ENCODE data around the gene ANKRD13A. TPM values are rescaled to one million over a fixed set of nuclear protein-coding genes. Genes with fewer than 3 reads are reported as not detected.

Gene ANKRD13A
- total and polyA plus RNA-seq, 2 experiments from 2014 or later = 5.7 to 25.6 TPM

- no peaks in the 10 kb centered on the region for H3K27me3 Mint-ChIP-seq (ENCODE audit: insufficient read depth, low read depth, poor library complexity)
Measured at GRCh38 chr12:110039085-110039807, 40.0 kb downstream of the ANKRD13A start.

More at GRCh38 chr12:110039085-110039807, 40.0 kb downstream of the ANKRD13A start:
- peaks cover 9% of the 10 kb centered on the region; the same call in 1 of the 2 replicates for H4K20me1 ChIP-seq (replicated peaks; ENCODE audit: insufficient read depth)
- Mint-ChIP-seq H3K9me3 (no peaks in the 10 kb centered on the region), H3K27ac (peak overlapping the region; percentile 44), H3K36me3 (ENCODE audit: low read depth) (peaks cover 7% of the 10 kb centered on the region), H3K4me1 (peaks cover 21% of the 10 kb centered on the region), H3K4me3 (no peak overlapping the region)
- peak; percentile 27 for DNase-seq (ENCODE audit: low spot score)
- no peaks in the 10 kb centered on the region for H3K9me2 ChIP-seq (ENCODE audit: insufficient read depth)
- H3F3A ChIP-seq (replicated peaks; ENCODE audit: low read depth) = no peaks in the 10 kb centered on the region
- no peaks in the 10 kb centered on the region; the same call in 1 of the 2 replicates for H3K36me3 ChIP-seq (ENCODE audit: insufficient read depth)
- H3K79me2 ChIP-seq (replicated peaks; ENCODE audit: insufficient read depth) = peaks cover 13% of the 10 kb centered on the region; the same call in 1 of the 2 replicates
- H3K4me1 ChIP-seq (ENCODE audit: insufficient read depth) = peaks cover 7% of the 10 kb centered on the region; the same call in 1 of the 2 replicates
- no peak overlapping the region for H3K4me2 ChIP-seq
- no peak overlapping the region for H2AFZ ChIP-seq
- H3K4me3 ChIP-seq = no peak overlapping the region
- H3K27ac ChIP-seq (ENCODE audit: low read depth) = peak overlapping the region; percentile 64; the same call in 1 of the 2 replicates
- H3K27me3 ChIP-seq (ENCODE audit: insufficient read depth) = no peaks in the 10 kb centered on the region
- ATAC-seq = peak; percentile 55
- TF ChIP-seq REST (IDR thresholded peaks at IDR 0.05; ENCODE audit: unreplicated experiment) (no peak), EZH2phosphoT487 (IDR thresholded peaks at IDR 0.05; ENCODE audit: unreplicated experiment) (no peak), JUNB (IDR thresholded peaks at IDR 0.05; ENCODE audit: unreplicated experiment) (no peak), NANOG (IDR thresholded peaks at IDR 0.05; ENCODE audit: borderline replicate concordance) (no peak), ZNF331 (CRISPR knock-in tag; IDR thresholded peaks at IDR 0.05; ENCODE audit: low read depth) (no peak), EZH2 (IDR thresholded peaks at IDR 0.05; ENCODE audit: low read depth, unreplicated experiment) (no peak), CTCF (conservative IDR thresholded peaks at IDR 0.05; ENCODE audit: low read depth in 2 of 2) (no peak), ZNF114 (CRISPR knock-in tag; IDR thresholded peaks at IDR 0.05) (no peak), ZNF462 (CRISPR knock-in tag; IDR thresholded peaks at IDR 0.05) (no peak), STAT1 (IDR thresholded peaks at IDR 0.05; ENCODE audit: unreplicated experiment) (no peak), CREB1 (CRISPR knock-in tag; IDR thresholded peaks at IDR 0.05; ENCODE audit: low read depth) (no peak), POLR2AphosphoS5 (IDR thresholded peaks at IDR 0.05; ENCODE audit: low read depth) (no peak), ETS1 (IDR thresholded peaks at IDR 0.05) (no peak)

All from GM23338 (cell line).